ENCODE results near the gene ZNF502. TPM values are rescaled to one million over a fixed set of nuclear protein-coding genes. Genes with fewer than 3 reads are reported as not detected.

The ZNF502 gene
- total and polyA plus RNA-seq, 2 experiments from 2014 or later: 2.9 to 3.2 TPM

- TF ChIP-seq CTCF (conservative IDR thresholded peaks at IDR 0.05; ENCODE audit: low read depth in 2 of 2): no peak
These were observed 33.9 kb upstream of the ZNF502 start (continued) for GRCh38 chr3:44678480-44679116.

- Histone ChIP-seq H3K4me2 (no peak overlapping the region), H3K4me1 (ENCODE audit: insufficient read depth) (0 out of 2 replicates have a peak, but pooled peaks cover 3% of the 10 kb centered on the region), H3K9me2 (ENCODE audit: insufficient read depth) (0 out of 2 replicates have a peak, but pooled peaks cover 9% of the 10 kb centered on the region), H3K79me2 (replicated peaks; ENCODE audit: insufficient read depth) (no peaks in the 10 kb centered on the region), H3K36me3 (ENCODE audit: insufficient read depth) (no peaks in the 10 kb centered on the region), H3K27ac (ENCODE audit: low read depth) (no peak overlapping the region), H2AFZ (no peak overlapping the region), H4K20me1 (replicated peaks; ENCODE audit: insufficient read depth) (no peaks in the 10 kb centered on the region; the same call in 1 of the 2 replicates), H3F3A (replicated peaks; ENCODE audit: low read depth) (no peaks in the 10 kb centered on the region), H3K27me3 (ENCODE audit: insufficient read depth) (no peaks in the 10 kb centered on the region), H3K4me3 (no peak overlapping the region)
- no peak for ATAC-seq
- no peak overlapping the region for H3K27ac Mint-ChIP-seq
- H3K27me3 Mint-ChIP-seq (ENCODE audit: insufficient read depth, low read depth, poor library complexity): no peaks in the 10 kb centered on the region
- peaks cover 52% of the 10 kb centered on the region for H3K36me3 Mint-ChIP-seq (ENCODE audit: low read depth)
- peaks cover 3% of the 10 kb centered on the region for H3K4me1 Mint-ChIP-seq
- DNase-seq (ENCODE audit: low spot score): no peak
- H3K9me3 Mint-ChIP-seq: peaks cover 52% of the 10 kb centered on the region
- H3K4me3 Mint-ChIP-seq: no peak overlapping the region
- TF ChIP-seq REST (IDR thresholded peaks at IDR 0.05; ENCODE audit: unreplicated experiment) (no peak), ZNF462 (CRISPR knock-in tag; IDR thresholded peaks at IDR 0.05) (no peak), STAT1 (IDR thresholded peaks at IDR 0.05; ENCODE audit: unreplicated experiment) (no peak), ZNF114 (CRISPR knock-in tag; IDR thresholded peaks at IDR 0.05) (no peak), NANOG (IDR thresholded peaks at IDR 0.05; ENCODE audit: borderline replicate concordance) (no peak), ETS1 (IDR thresholded peaks at IDR 0.05) (no peak), CTCF (conservative IDR thresholded peaks at IDR 0.05; ENCODE audit: low read depth in 2 of 2) (no peak), EZH2phosphoT487 (IDR thresholded peaks at IDR 0.05; ENCODE audit: unreplicated experiment) (no peak)
These were observed 31.5 kb upstream of the ZNF502 start for GRCh38 chr3:44680921-44681455.
